NK-92 treated with Interleukin-12 subunit alpha and Interleukin-12 subunit beta, amount 100 ng/mL, for 24 hours (cell line): ENCODE measurements around the gene FAM170B.

Source experiments
- DNase-seq: peaks from one replicate; lab custom pipeline; 2025; lab: John Stamatoyannopoulos, UW

FAM170B gene

GRCh38 chr10:49133706-49134248 is at the start of gene FAM170B:
Gene FAM170B (minus strand): TSS chr10:49134021. CDS start chr10:49133918, 103 bp downstream.
- DNase-seq: no peak

GRCh38 chr10:49182776-49183175 is 49.0 kb upstream of the FAM170B start:
- DNase-seq: no peak

- no peak for DNase-seq
Measured at GRCh38 chr10:49180444-49180860, 46.6 kb upstream of the FAM170B start.

GRCh38 chr10:49179699-49180443 is 46.0 kb upstream of the FAM170B start:
- DNase-seq: no peak

- no peak for DNase-seq
Measured at GRCh38 chr10:49178489-49179471, 45.0 kb upstream of the FAM170B start.

GRCh38 chr10:49177391-49178355 is 43.9 kb upstream of the FAM170B start:
- DNase-seq: peak; percentile 70

- no peak for DNase-seq
Measured at GRCh38 chr10:49176310-49177268, 42.8 kb upstream of the FAM170B start.

- no peak for DNase-seq
Measured at GRCh38 chr10:49175587-49176309, 41.9 kb upstream of the FAM170B start.

- DNase-seq: no peak
Measured at GRCh38 chr10:49174926-49175500, 41.2 kb upstream of the FAM170B start.

GRCh38 chr10:49174261-49174925 is 40.6 kb upstream of the FAM170B start:
- DNase-seq: no peak

- DNase-seq: no peak
Measured at GRCh38 chr10:49173853-49174252, 40.0 kb upstream of the FAM170B start.

GRCh38 chr10:49173201-49173772 is 39.5 kb upstream of the FAM170B start:
- DNase-seq: no peak

GRCh38 chr10:49172777-49173132 is 38.9 kb upstream of the FAM170B start:
- no peak for DNase-seq

- DNase-seq: no peak
Measured at GRCh38 chr10:49172061-49172776, 38.4 kb upstream of the FAM170B start.

- no peak for DNase-seq
Measured at GRCh38 chr10:49171326-49172060, 37.7 kb upstream of the FAM170B start.

- no peak for DNase-seq
Measured at GRCh38 chr10:49170632-49171325, 37.0 kb upstream of the FAM170B start.
